ENCODE data around the gene GALNT18. TPM values are rescaled to one million over a fixed set of nuclear protein-coding genes. Genes with fewer than 3 reads are reported as not detected.

Gene GALNT18
- total and polyA plus RNA-seq, 2 donors (not counting 3 experiments of a cell fraction or from before 2014, with no cell fraction given) = 0.17 to 0.18 TPM

DNA sequence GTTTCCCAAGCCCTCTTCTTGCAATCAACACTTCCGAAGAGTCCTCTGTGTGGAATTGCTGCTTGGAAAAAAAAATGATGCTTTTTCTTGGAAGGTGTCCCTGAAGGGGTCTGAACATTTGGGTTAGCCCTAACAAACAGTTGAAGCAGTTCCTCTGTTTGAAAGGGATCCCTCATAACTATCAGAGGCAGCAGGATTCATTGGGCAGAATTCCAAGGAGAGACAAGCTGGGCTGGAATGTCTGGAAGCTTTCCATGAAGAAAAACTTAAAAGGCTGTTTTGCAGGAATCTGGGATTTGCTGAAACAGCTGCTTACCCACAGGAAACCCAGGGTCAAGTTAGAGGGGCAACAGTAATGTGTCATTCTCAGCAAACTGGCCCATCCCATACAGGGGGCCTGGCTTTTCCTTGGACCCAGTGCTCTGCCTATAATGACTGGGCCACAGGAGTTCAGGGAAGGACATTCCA lies 271.9 kb downstream of the GALNT18 start:
- intact Hi-C loops (cut with micrococcal nuclease) = no loop called here
- no peaks in the 10 kb centered on the region for H3K36me3 ChIP-seq (ENCODE audit: control insufficient read depth in 2 of 2, extremely low read depth in 1 of 2, insufficient read depth in 2 of 2, low read length in 2 of 2)
- H3K4me3 ChIP-seq (replicated peaks in 1 of 3; ENCODE audit: insufficient read depth in 1 of 3, low read depth in 1 of 3, low read length in 3 of 3) = no peak overlapping the region
- dilution Hi-C loops (cut with MboI; ENCODE audit: extremely low pct_ligation_motif_present, low sequenced_read_pairs) = no loop called here
- H3K9me1 ChIP-seq (replicated peaks; ENCODE audit: control insufficient read depth, extremely low read depth, insufficient read depth, low read length) = no peaks in the 10 kb centered on the region
- no peaks in the 10 kb centered on the region for H3K9me3 ChIP-seq (replicated peaks; ENCODE audit: control insufficient read depth, insufficient read depth, low read length)
- BruUV-seq (replicated peaks) = no TSS peak
- H3K27me3 ChIP-seq (ENCODE audit: control insufficient read depth in 2 of 2, insufficient read depth in 2 of 2, low read length in 2 of 2) = peaks cover 0 to 2% of the 10 kb centered on the region in 2 experiments
- no peak overlapping the region for H3K9ac ChIP-seq (replicated peaks; ENCODE audit: extremely low read depth, insufficient read depth, low read length)
- ChIA-PET CTCF (interaction anchor here (1.0 kb wide), 1 partner anchor 437 kb away, joined by 3 read pairs; no protein-coding TSS in a partner anchor), POLR2A (no interaction called here)
- no peak overlapping the region for H2AFZ ChIP-seq (ENCODE audit: low read depth, low read length)
- H4K20me1 ChIP-seq (replicated peaks; ENCODE audit: control insufficient read depth, extremely low read depth, insufficient read depth, low read length) = no peaks in the 10 kb centered on the region
- peaks cover 7% of the 10 kb centered on the region for H3K4me1 ChIP-seq (ENCODE audit: control insufficient read depth, extremely low read depth, insufficient read depth, low read length)
- H3K27ac ChIP-seq (ENCODE audit: insufficient read depth, low read depth, low read length) = no peak overlapping the region
- no peak for FAIRE-seq
- no peak overlapping the region for H3K4me2 ChIP-seq (ENCODE audit: insufficient read depth, low read length)
- no peaks in the 10 kb centered on the region for H3K79me2 ChIP-seq (ENCODE audit: control insufficient read depth, insufficient read depth, low read length)
- TF ChIP-seq FOS (IDR thresholded peaks at IDR 0.05; ENCODE audit: borderline replicate concordance, insufficient read depth, low read length) (peak; percentile 74), MYC (IDR thresholded peaks at IDR 0.05; ENCODE audit: low read depth, low read length) (no peak), POLR2AphosphoS5 (IDR thresholded peaks at IDR 0.05; ENCODE audit: insufficient read depth, low read depth, low read length) (no peak), JUN (IDR thresholded peaks at IDR 0.05; ENCODE audit: borderline replicate concordance, insufficient read depth, insufficient read length, low read depth) (no peak), GATA2 (IDR thresholded peaks at IDR 0.05; ENCODE audit: insufficient read depth, insufficient read length, low read depth, low read length) (peak; percentile 50)
- TF ChIP-seq, protein P1, sequence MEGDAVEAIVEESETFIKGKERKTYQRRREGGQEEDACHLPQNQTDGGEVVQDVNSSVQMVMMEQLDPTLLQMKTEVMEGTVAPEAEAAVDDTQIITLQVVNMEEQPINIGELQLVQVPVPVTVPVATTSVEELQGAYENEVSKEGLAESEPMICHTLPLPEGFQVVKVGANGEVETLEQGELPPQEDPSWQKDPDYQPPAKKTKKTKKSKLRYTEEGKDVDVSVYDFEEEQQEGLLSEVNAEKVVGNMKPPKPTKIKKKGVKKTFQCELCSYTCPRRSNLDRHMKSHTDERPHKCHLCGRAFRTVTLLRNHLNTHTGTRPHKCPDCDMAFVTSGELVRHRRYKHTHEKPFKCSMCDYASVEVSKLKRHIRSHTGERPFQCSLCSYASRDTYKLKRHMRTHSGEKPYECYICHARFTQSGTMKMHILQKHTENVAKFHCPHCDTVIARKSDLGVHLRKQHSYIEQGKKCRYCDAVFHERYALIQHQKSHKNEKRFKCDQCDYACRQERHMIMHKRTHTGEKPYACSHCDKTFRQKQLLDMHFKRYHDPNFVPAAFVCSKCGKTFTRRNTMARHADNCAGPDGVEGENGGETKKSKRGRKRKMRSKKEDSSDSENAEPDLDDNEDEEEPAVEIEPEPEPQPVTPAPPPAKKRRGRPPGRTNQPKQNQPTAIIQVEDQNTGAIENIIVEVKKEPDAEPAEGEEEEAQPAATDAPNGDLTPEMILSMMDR (IDR thresholded peaks at IDR 0.05; ENCODE audit: extremely low read depth in 1 of 2, insufficient read depth in 1 of 2, low read depth in 1 of 2, low read length in 2 of 2) = no peak
- DNase-seq (ENCODE audit: low read depth, low spot score) = peak; percentile 56

Data from endothelial cell of umbilical vein (primary cell).